K562 (cell line): ENCODE measurements around the gene IL6ST. TPM values are rescaled to one million over a fixed set of nuclear protein-coding genes. Genes with fewer than 3 reads are reported as not detected.

ENCODE experiments used
- CBFA2T3 ChIP-seq: fragments of 450-650 bp; IDR thresholded peaks from 2 replicates; pipeline ENCODE4 v1.6.1; 2017
- CHD1 ChIP-seq: fragments of 200-600 bp; sonication (generic); IDR thresholded peaks from one replicate; pipeline ENCODE4 v1.6.1; 2012; ENCODE audit warnings: mild to moderate bottlenecking, moderate library complexity, low read length, inconsistent platforms
- CREB3 ChIP-seq: fragments of 450-650 bp; conservative IDR thresholded peaks from 2 replicates; pipeline ENCODE4 v1.6.1; 2016; ENCODE audit warnings: missing genetic modification characterization, low read depth, mild to moderate bottlenecking, missing compliant biosample characterization, moderate library complexity
- DIDO1 ChIP-seq: fragments of 450-650 bp; IDR thresholded peaks from 2 replicates; pipeline ENCODE4 v1.6.1; 2016; ENCODE audit warnings: low read depth, missing biosample characterization, missing genetic modification characterization
- JUND ChIP-seq, 2 experiments: IDR thresholded peaks; 2 replicates in 1 of 2; 3 replicates in 1 of 2; pipeline ENCODE4 v1.6.1; 2011; ENCODE audit warnings: borderline replicate concordance in 2 of 2, low read depth in 2 of 2, low read length in 2 of 2, improper control_type of control experiment in 1 of 2, missing biosample characterization in 1 of 2, missing genetic modification characterization in 1 of 2, missing genetic modification reagents in 1 of 2
- KAT2B ChIP-seq: IDR thresholded peaks from one replicate; pipeline ENCODE4 v1.6.1; 2012; ENCODE audit warnings: low read depth, mild to moderate bottlenecking, control low read depth, inconsistent platforms, low read length, moderate library complexity
- KDM1A ChIP-seq, 2 experiments: fragments of 450-650 bp; IDR thresholded peaks; 2 replicates each; pipeline ENCODE4 v1.6.1; 2016; ENCODE audit warnings: mild to moderate bottlenecking in 2 of 2
- MEIS2 ChIP-seq: fragments of 450-650 bp; IDR thresholded peaks from 2 replicates; pipeline ENCODE4 v1.6.1; 2014; ENCODE audit warnings: mild to moderate bottlenecking; ENCODE audit not compliant: partially characterized antibody
- NCOA1 ChIP-seq: fragments of 450-650 bp; IDR thresholded peaks from 2 replicates; pipeline ENCODE4 v1.6.1; 2016; ENCODE audit warnings: low read depth
- NFIC ChIP-seq: fragments of 450-650 bp; IDR thresholded peaks from 2 replicates; pipeline ENCODE4 v1.6.1; 2017; ENCODE audit warnings: mild to moderate bottlenecking, inconsistent platforms
- NRF1 ChIP-seq, 2 experiments: fragments of 450-650 bp; IDR thresholded peaks in 1 of 2; conservative IDR thresholded peaks in 1 of 2; 2 replicates each; pipeline ENCODE4 v1.6.1; 2014; ENCODE audit warnings: mild to moderate bottlenecking in 2 of 2
- PBX2 ChIP-seq, 2 experiments: IDR thresholded peaks in 1 of 2; conservative IDR thresholded peaks in 1 of 2; 2 replicates each; pipeline ENCODE4 v1.6.1; 2016; ENCODE audit warnings: low read depth in 2 of 2, mild to moderate bottlenecking in 1 of 2, missing compliant biosample characterization in 1 of 2, missing genetic modification characterization in 1 of 2, moderate library complexity in 1 of 2
- POLR2B ChIP-seq: fragments of 450-650 bp; IDR thresholded peaks from 2 replicates; pipeline ENCODE4 v1.6.1; 2018; ENCODE audit warnings: low read depth; ENCODE audit not compliant: partially characterized antibody
- POLR3A ChIP-seq: IDR thresholded peaks from 2 replicates; pipeline ENCODE4 v1.6.1; 2011; ENCODE audit warnings: borderline replicate concordance, mild to moderate bottlenecking, moderate library complexity; ENCODE audit not compliant: insufficient read length, insufficient read depth; ENCODE audit errors: extremely low read depth
- SMARCE1 ChIP-seq: fragments of 450-650 bp; IDR thresholded peaks from 2 replicates; pipeline ENCODE4 v1.7.1; 2016; ENCODE audit warnings: mild to moderate bottlenecking
- TAL1 ChIP-seq: fragments of 450-650 bp; IDR thresholded peaks from 2 replicates; pipeline ENCODE4 v1.6.1; 2016; ENCODE audit warnings: mild to moderate bottlenecking
- TBP ChIP-seq: optimal IDR thresholded peaks from 2 replicates; pipeline ENCODE3; 2011; ENCODE audit warnings: low read depth, low read length, improper control_type of control experiment
- XRCC3 ChIP-seq: fragments of 450-650 bp; IDR thresholded peaks from 2 replicates; pipeline ENCODE4 v1.6.1; 2017; ENCODE audit warnings: mild to moderate bottlenecking, moderate library complexity
- ZBTB5 ChIP-seq: fragments of 450-650 bp; IDR thresholded peaks from 2 replicates; pipeline ENCODE4 v1.6.1; 2017; ENCODE audit warnings: antibody characterized with exemption
- ZNF124 ChIP-seq: sonication (generic); formaldehyde crosslinking; IDR thresholded peaks from 2 replicates; pipeline ENCODE4 v1.8.1; 2022; ENCODE audit warnings: missing genetic modification reagents
- ZNF134 ChIP-seq: fragments of 250-450 bp; sonication (Bioruptor Pico); conservative IDR thresholded peaks from 2 replicates; pipeline ENCODE4 v1.4.0; 2020
- ZNF57 ChIP-seq: fragments of 450-650 bp; formaldehyde crosslinking; IDR thresholded peaks from 2 replicates; pipeline ENCODE4 v1.4.0; 2020; ENCODE audit warnings: mild to moderate bottlenecking, moderate library complexity
- ZNF75A ChIP-seq: fragments of 450-650 bp; formaldehyde crosslinking; IDR thresholded peaks from 2 replicates; pipeline ENCODE4 v1.4.0; 2020; ENCODE audit warnings: mild to moderate bottlenecking
- polyA plus RNA-seq, 8 experiments: library from polyadenylated mRNA; depleted of rRNA in 4 of 8; stranded (reverse) in 5 of 8; unstranded in 3 of 8; fragments of >200 nt; fragmentation: Nextera tagmentation in 2 of 8; fragmentation: Illumina TruSeq in 1 of 8; extraction: Ambion mirVana in 2 of 8; extraction: Trizol in 1 of 8; gene quantifications; 2 replicates each; pipeline versions ENCODE4 v1.2.1 to v1.2.3, GENCODE V29; 2011 to 2014; ENCODE audit warnings: inconsistent platforms in 1 of 8, missing spikeins in 1 of 8
- total RNA-seq, 7 experiments: library from RNA; depleted of rRNA in 6 of 7; stranded (reverse); fragments of >200 nt in 6 of 7; fragmentation: Illumina TruSeq in 2 of 7; extraction: Trizol in 2 of 7; gene quantifications; 2 replicates each; pipeline versions ENCODE4 v1.2.1 to v1.2.3, GENCODE V29; 2011 to 2021; ENCODE audit warnings: low replicate concordance in 1 of 7

IL6ST gene
- total and polyA plus RNA-seq, 9 of the 15 experiments (the other 6 are each of a cell fraction or from before 2014, with no cell fraction given) = 2.0 to 27.0 (median 7.9) TPM

- TF ChIP-seq ZNF57 (CRISPR knock-in tag) = no peak
- no peak for TF ChIP-seq TBP
- no peak for TF ChIP-seq ZNF134 (CRISPR knock-in tag)
- peak; percentile 86 for TF ChIP-seq JUND (IDR thresholded peaks at IDR 0.05; ENCODE audit: borderline replicate concordance, low read depth, low read length)
- peak; percentile 76 for TF ChIP-seq JUND (tag; IDR thresholded peaks at IDR 0.05; ENCODE audit: borderline replicate concordance, low read depth, low read length)
- peak; percentile 40; the same call in 1 of the 2 replicates for TF ChIP-seq NCOA1
- no peak for TF ChIP-seq DIDO1 (tag)
- no peak for TF ChIP-seq PBX2 (CRISPR knock-in tag; IDR thresholded peaks at IDR 0.05; ENCODE audit: low read depth)
- TF ChIP-seq PBX2 (tag; conservative IDR thresholded peaks at IDR 0.05; ENCODE audit: low read depth) = no peak
- TF ChIP-seq XRCC3 = no peak
- TF ChIP-seq TAL1 = peak; percentile 41; the same call in 1 of the 2 replicates
- TF ChIP-seq ZBTB5 = no peak
- no peak for TF ChIP-seq NRF1 (conservative IDR thresholded peaks at IDR 0.05 in 1 of 2, IDR thresholded peaks at IDR 0.05 in 1 of 2)
- TF ChIP-seq KAT2B = no peak
- TF ChIP-seq ZNF75A = no peak
- TF ChIP-seq POLR3A = no peak
- peak; percentile 78; the same call in 1 of the 2 replicates for TF ChIP-seq SMARCE1
- TF ChIP-seq ZNF124 = no peak
- TF ChIP-seq POLR2B = no peak
- peak; percentile 84 for TF ChIP-seq CBFA2T3
- TF ChIP-seq KDM1A (IDR thresholded peaks at IDR 0.05) = peak in 1 of 2 experiments; percentile 70; a peak in 3 of 4 replicates
- no peak for TF ChIP-seq CREB3
- TF ChIP-seq MEIS2 = peak; percentile 75
- peak; percentile 13; the same call in 1 of the 2 replicates for TF ChIP-seq NFIC
- no peak for TF ChIP-seq CHD1
Measured at GRCh38 chr5:55997742-55998351, 3.1 kb upstream of the IL6ST start (continued).
